ENCODE measurements around the gene SCRN2.
A peak's percentile ranks its signal among the peaks of the same experiment; 100 is the strongest.

Gene SCRN2

DNA sequence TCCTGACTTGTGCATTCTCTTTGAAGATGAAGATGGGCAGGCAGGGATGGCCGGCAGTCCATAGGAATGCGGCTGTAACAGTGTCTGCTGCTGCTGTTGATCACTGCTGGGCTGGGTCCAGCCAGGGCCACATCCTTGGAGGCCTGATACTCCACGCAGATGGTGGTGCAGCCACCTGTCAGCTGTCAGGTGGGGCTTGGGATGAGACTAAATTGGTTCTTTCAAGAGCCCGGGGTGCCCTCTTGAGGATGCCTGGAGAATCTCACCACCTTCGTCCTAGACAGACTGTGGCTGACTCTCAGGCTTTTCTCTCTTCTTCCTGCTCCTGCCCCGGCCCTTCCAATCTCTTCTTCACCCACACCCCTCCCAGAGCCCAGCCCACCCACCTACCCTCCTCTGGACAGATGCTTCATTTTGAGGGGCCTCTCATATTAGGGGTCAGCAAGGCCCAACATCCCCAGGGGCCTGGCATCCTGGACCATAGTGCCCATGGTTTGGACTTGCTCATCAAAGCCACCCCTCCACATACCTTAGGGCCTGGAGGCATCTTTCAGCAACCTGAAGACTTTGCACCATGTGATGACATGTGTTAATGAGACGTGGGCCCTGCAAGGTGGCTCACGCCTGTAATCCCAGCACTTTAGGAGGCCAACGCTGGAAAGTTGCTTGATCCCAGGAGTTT is 38.6 kb downstream of the SCRN2 start:
- DNase-seq: peak; percentile 65

DNA sequence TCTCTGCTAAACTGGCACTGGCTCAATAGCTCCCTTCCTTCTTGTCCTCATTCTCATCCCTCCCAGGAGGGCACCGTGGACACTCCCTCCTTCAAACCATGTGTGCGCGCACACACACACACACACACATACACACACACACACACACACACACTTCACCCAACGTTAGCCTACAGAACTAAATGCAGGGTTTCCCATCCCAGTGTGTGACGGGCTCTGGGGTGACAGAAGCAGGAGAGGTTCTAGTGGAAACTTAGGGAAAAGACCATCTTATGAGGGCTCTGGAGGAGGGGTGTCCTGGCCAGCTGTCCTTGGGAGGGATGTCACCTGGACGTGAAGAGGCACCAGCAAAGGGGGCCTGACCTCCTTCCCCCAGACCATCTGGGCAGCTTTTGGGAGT is 39.2 kb downstream of the SCRN2 start:
- DNase-seq: no peak

DNA sequence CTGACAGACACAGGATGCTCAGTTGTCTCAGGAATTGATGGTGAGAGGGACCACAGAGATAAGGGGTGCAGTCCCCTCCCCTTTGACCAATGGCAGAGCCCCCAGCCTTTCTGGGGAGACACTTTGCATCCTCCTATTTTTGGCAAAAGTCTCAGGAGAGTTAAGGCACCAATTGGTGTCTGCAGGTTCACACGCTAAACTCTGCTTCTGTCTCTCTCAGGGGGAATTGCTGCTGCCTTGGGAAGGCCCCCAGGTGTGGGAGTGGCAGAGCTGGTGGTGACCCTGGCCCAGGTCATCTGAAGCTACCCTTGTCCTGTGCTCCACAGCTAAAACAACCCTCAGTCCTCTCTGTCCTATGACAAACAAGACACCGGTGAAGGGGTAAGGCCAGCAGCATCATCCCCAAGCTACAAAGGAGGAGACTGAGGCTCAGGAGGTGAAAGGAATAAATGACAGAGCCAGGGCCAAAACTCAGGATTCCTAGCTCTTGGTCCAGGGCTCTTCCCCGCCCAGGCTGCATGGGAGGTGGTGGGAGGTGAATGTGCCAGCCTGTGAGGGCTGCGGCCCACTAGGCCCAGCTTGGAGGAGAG is 39.8 kb downstream of the SCRN2 start:
- DNase-seq: no peak

DNA sequence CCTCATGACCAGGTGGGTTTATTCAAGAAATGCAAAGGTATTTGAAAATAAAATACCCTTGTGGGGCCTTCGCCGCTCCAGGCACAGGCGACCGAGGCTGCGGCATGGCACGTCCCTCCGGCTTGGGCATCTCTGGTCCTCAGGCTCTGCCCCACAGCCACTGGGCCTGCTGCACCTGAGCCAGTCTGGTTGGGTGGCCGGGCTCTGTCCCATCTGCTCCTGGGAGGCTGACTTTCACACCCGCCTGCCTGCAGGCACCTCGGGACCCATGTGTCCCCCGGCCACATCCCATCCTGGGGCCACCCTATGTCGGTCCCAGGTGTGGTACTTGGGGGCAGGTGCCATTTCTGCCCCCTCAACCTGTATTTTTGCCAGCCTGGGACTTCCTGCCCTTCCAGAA is 40.4 kb downstream of the SCRN2 start:
- DNase-seq: no peak

DNA sequence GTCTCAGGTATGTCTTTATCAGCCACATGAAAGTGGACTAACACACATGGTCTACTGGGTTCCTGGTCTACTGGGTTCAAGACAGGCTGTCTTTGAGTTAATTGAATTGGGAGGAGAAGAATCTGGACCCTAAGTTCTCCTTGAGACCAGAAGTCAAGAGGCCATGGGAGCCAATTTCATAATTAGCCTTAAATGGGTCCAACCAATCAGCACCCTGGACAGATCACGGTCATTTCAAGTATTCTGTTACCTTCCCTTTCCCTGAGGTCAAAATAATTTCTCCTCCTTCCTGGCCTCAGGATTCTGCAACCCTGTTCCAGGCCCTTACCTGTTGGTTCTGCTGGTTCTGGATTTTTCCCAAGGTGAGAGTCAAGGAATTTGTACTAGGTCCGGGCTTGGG is 43.3 kb downstream of the SCRN2 start:
- DNase-seq: no peak

DNA sequence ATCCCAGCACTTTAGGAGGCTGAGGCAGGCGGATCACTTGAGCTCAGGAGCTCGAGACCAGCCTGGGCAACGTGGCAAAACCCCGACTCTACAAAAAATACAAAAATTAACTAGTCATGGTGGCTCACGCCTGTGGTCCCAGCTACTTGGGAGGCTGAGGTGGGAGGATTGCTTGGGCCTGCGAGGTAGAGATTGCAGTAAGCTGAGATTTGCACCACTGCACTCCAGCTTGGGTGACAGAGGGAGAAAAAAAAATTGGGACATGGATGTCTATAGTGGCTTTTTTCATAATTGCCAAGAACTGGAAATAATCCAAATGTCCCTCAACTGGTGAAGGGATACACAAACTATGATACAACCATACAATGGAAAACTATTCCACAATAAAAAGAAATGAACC is 48.1 kb downstream of the SCRN2 start:
- DNase-seq: no peak

DNA sequence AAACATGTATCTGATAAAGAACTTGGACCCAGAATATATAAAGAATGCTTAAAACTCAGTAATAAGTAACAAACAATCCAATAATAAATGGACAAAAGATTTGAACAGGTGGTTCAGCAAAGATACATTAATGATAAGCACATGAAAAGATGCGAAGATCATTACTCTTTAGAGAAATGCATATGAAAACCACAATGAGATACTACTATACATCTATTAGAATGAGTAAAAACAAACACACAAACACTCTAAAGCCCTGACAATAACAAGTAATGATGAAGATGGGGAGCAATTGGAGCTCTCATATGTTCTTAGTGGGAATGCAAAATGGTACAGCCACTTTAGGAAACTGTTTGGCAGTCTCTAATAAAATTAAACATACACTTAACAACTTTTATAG is 48.6 kb downstream of the SCRN2 start:
- no peak for DNase-seq

DNA sequence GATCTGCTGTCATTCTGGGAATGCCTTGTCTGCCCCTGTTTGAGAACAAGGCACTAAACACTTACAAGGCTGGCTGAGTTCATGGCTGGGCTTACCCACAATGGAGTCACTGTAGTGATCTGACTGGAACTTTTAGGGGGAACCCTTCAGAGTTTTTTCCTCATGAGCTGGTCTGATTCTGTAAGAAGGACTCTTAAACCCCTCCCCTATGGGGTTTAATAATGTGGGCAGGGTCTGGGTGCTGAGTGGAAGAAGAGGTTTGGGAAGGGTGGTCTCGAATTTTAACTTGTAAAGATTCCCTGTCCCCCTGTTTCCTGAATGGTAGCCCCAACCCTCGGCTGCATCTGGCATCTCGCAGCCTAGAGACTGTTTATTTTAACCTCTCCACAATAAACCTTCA is 50.0 kb downstream of the SCRN2 start:
- DNase-seq: no peak

DNA sequence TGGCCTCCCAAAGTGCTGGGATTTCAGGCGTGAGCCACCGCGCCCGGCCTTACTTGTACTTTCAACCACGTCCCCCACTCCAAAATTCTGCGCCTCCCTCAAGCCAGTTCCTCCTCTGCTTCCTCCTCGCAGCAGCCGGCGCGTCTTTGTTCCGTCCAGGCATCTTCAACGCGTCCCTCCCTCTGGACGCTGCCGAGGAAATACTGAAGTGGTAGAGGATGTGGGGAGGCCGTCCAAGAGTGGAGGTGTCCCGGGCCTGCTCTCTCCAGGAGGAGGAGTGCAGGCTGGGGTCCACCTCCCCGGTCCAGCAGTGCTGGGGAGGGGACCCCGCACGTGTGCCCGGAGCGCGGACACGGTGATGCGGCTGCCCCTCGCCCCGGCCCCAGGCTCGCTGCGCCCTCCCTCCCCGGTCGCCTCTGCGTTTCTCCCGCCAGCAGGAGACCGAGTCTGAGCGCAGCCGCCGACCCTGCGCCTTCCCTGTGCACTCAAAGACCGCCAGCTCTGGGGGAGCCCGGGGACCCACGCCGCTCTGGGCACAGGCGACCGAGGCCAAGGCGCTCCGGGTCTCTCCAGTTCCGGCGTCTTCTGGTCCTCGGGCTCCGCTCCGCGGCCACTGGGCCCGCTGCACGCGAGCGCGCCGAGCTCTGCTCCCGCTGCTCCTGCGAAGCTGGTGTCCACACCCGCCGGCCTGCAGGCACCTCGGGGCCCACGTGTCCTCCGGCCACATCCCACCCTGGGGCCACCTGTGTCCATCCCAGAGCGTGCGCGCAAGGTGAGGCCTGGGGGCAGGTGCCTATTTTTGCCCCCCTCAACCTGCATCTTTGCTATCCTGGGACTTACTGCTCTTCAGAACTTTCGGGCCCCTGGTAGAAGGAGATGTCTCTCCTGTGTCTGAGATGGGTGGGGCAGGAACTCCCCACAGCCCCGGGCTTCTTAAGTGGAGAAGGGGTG is 51.2 kb downstream of the SCRN2 start:
- DNase-seq: peak; percentile 58
